HG03139 (cell line): Measurements from ENCODE around the gene CAMK2D.

Experiments used
- ATAC-seq: cut with Tn5 transposase; IDR thresholded peaks from one replicate; pipeline ENCODE4 v1.9.1; 2021; ENCODE audit not compliant: unreplicated experiment

The CAMK2D gene

DNA sequence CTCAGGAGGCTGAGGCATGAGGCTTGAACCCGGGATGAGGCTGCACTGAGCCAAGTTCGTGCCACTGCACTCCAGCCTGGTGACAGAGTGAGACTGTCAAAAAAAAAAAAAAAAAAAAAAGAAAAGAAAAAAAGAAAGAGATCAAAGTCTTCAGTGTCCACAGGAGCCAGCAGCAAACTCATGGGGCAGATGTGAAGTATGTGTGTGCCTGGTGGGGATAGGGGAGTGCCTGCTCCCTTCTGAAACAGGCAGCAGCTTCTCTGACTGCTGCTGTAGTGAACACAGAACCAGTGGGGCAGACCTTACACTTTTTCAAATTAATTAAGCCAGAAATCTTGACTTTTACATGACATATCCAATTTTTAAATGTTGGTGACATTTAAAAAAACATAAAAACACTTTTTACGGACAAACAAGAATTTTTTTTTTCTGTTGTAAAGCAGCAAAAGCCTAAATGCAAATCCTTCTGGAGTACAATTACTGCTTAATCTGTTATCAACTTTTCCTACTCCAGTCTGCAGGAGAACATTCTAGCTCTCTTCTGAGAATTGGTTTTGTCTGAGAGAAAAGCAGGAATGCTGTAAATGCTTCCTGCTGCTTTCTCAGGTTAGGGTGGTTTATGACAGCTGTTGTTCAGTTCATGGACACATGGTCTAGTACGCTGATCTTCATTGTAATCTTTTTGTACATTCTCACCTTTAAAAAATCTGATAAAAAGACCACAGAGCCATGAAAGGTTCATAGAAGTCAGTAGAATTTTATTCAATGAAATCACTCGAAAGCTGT is 311.1 kb downstream of the CAMK2D start:
- no peak for ATAC-seq

DNA sequence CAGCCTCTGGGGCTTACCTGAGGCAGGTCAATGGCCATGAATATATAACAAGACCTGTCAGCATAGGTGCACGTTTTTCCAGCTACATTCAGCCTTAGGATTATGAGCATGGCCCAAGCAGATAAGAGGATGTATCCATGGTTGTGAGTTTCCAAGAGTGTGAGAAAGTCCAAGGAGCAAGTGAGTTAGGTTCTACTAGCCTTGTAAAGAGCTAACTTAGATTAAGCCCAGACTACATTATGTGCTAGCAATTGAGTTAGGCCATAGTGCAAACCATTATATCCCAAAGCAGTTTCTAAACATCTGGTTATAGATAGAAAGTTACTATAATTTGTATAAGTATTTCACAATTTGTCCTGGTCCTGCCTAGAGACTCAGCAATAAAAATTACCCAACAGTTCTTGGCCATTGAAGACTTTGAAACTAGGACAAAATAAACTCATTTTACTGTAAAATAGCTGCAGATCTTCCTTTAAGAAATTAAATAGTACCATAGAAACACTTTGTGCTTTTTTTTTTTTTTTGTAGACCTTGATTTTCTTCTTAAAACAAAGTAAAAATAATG is 312.0 kb downstream of the CAMK2D start:
- ATAC-seq: no peak

- no peak for ATAC-seq
Measured at GRCh38 chr4:113447769-113448168, 313.8 kb downstream of the CAMK2D start.

DNA sequence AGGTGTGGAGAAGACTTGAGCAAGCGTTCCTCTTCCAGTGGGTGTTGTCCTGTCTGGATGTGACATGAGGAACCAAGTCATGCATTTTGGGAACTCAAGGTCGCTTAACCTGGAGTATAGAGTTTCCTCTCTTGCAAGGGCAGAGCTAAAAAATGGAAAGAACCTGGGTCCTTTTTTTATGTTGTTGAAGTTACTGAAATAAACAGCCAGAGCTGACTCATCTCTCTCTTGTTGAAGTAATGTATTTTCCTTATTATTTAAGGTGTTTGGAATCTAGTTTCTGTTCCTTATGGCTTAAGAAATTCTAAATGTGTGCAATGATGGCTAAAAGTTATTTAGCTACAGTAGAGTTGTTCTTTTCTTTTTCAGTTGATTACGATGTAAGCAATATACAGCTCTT is 314.5 kb downstream of the CAMK2D start:
- no peak for ATAC-seq

DNA sequence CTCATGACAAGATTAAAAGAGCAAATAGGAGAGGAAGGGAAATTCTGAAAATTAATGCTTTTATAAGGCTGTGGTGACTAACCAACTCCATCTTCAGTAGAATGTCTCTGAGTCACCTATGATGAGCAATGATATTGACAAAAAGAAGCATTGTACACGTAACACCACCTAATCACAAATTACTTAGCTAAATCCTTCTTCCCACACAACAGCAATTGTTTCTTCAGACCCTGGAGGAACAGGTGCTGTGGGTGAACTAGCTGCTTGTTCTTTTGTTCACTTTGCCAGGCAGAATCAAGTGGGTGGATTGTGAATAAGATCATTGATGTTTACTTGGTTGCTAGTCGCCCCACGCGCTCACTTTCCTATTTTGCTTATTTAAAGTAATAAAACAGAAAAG is 315.5 kb downstream of the CAMK2D start:
- no peak for ATAC-seq

DNA sequence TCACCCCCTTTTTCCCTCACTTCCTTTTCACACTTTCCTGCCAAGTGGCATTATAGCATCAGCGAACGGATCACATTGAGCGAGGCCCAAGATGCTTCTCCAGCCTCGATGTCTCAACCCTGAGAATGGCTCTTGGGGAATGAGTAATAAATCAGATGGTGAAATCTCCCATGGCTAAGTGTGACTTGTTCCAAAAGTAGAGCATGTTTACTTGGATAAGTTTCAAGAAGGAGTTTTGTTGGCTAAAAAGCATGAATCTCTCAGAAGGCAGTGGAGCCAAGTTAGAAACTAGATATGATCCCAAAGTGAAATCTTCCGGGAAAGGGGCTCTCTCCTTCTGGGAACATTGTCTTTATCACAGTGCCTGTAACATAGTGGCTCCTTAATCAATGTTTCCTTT is 316.3 kb downstream of the CAMK2D start:
- no peak for ATAC-seq

- ATAC-seq: no peak
Measured at GRCh38 chr4:113444386-113444785, 317.2 kb downstream of the CAMK2D start.

DNA sequence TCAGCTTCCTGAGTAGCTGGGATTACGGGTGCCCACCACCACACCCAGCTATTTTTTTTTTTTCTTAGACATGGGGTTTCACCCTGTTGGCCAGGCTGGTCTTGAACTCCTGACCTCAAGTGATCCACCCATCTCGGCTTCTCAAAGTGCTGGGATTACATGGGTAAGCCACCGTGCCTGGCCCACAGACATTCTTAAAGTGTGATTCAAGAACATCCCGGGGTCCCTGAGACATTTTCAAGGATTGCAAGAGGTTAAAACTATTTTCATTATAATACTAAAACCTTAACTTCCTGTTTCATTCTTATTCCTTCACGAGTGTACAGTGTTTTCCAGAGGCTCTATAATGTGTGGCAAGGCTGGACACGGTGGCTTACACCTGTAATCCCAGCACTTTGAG is 318.7 kb downstream of the CAMK2D start:
- no peak for ATAC-seq

- no peak for ATAC-seq
Measured at GRCh38 chr4:113440371-113440770, 321.2 kb downstream of the CAMK2D start.

GRCh38 chr4:113438596-113438995 is 322.9 kb downstream of the CAMK2D start:
- ATAC-seq: no peak

- no peak for ATAC-seq
Measured at GRCh38 chr4:113437129-113437528, 324.4 kb downstream of the CAMK2D start.

DNA sequence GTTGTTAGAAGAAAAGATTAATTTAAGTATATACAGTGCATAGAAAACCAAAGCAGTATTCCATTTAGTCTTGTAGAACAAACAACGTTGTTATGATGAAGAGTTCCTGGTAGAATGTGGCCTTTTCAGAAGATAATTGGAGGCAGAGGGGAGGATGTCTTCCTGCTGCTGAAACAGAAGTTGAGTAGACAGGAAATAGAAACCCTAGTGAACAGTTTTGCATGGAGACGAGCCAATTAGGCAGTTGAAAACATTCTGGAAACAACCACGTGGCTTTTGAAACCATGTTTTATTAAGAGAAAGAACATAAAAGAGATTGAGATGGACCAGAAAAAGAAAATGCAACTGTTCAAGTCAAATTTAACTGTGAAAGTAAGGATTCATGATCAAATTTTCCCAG is 325.2 kb downstream of the CAMK2D start:
- ATAC-seq: no peak

- ATAC-seq: no peak
Measured at GRCh38 chr4:113435893-113436292, 325.6 kb downstream of the CAMK2D start.

DNA sequence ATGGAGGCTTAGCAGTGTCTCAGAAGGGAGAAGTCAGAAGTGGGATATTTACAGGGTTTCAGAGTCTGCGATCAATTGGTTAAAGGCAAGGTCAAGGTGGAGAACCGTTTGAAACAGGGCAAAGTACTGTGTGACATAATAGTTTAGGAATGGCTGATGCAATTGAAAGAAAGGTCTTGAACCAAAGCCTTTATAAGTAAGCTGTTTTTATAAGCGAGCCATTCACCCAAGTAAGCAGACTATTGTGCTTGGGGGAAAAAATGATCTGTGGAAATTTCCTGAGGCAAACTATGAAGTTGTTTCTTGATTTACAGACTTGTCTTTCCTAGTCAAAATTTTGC is 327.3 kb downstream of the CAMK2D start:
- no peak for ATAC-seq

DNA sequence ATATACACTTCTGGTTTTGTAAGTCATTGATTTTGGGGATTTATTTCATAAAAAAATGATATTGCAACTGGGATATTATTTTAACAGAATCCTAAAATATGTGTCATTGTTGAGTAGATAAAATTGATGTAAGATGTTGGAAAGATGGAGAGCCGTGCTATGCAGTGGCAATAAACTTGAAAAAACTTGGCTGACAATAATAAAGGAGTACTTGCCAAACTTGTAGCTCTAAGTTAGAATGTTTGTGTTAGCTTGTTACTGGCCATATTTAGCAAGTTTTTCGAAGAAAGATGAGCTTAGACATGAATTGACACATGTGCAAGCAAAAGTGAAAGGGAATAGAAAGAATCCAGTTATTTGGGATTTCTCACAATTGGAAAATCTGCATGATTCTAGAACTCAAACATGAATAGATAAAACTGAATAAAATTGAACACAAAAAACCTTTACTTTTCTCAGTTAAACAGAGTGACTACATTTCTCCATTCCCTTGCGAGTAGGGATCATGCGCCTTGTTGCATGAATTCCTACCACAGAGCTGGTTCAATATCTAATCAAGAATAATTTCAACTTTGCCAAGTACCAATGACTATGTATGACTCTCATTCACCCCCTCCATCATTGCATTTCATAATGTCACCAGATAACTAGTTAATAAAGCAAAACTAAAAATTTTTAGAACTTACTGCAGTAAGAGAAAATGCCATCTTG is 327.8 kb downstream of the CAMK2D start:
- no peak for ATAC-seq

DNA sequence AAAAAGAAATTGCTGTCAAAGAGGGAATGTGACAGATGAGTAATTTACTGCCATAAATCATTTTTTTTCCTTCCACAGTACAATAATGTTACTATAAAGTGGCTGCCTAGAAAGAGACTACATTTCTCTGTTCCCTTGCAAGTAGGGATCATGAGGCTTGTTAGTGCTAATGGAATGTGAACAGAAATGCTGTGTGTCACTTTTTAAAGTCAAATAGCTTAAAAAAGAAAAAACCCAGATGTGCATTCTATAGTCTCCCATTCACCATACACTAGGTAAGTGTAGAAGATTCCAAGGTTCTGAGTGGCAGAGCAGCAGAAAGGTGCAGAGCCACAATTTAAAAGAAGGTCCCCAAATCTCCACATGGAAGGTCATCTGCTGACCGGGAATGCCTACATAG is 328.4 kb downstream of the CAMK2D start:
- ATAC-seq: no peak

- ATAC-seq: no peak
Measured at GRCh38 chr4:113423631-113424030, 337.9 kb downstream of the CAMK2D start.

DNA sequence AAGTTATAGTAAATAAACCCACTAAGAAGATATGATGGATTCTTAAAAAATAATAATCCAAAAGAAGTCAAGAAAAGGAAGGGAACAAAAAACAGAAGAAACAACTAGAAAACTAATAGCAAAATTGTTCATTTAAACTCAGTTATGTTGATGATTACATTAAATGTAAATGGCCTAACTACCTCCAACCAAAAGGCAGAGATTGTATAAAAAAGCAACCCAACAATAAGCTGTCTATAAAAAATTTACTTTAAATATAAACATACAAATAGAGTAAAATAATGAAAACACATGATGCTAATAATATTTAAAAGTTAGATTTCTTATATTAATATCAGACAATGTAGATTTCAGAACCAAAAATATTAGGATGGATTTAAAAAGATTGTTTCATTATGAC is 340.6 kb downstream of the CAMK2D start:
- ATAC-seq: no peak

DNA sequence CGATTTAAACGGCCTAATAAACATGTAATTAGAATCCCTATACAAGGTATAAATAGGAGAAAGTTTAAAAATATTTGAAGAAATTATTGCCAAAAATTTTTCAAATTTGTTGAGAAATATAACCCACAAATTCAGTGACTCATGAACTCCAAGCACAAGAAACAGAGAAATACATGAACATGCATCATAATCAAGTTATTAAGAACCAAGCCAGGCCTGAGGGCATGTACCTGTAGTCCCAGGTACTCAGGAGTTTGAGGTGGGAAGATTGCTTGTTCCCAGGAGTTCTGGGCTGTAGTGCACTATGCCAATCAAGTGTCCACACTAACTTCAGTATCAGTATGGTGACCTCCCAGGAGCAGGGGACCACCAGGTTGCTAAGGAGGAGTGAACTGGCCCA is 341.9 kb downstream of the CAMK2D start:
- ATAC-seq: no peak

DNA sequence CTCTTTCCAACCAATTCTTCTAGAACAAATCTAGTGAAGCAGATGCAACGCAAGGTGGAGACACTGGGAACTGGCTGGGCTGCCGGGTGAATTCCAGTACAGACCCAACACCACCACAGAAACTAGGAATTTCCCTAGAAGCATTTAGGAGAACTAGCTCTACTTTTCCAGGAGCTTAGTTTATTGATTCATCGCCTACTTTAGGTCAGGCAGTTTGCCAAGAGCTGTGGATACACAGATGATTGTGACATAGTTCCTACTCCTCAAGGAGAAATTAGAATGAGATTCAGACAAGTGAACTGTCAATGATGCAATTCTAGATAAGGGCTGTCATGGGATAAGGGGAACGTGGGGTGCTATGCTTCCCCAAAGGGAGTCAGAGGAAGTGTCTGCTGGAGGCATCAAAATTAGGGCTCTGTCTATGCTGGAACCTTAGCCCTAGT is 350.0 kb downstream of the CAMK2D start:
- no peak for ATAC-seq

DNA sequence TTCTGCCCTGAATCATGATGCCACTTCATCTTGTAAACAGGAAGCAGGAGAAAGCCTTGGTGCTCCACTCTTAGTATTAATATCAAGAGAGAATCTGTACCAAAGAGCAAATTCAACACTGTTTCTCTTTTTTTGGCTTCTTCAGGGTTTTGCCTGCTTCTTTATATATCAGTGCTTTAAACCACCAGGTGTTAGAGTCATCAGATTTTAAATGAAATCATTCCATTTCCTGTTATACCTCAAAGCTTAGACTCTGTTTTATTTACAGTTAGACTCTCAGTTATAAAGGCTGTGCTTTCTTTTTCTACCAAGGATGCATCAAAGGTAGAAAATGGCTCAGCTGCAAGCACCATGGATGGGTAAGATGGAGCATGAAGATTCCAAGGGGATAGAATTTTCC is 350.9 kb downstream of the CAMK2D start:
- ATAC-seq: no peak

- no peak for ATAC-seq
Measured at GRCh38 chr4:113409181-113409580, 352.4 kb downstream of the CAMK2D start.
